ENCODE data around the gene MAPK8IP3.

Gene MAPK8IP3

GRCh38 chr16:1705688-1706385 lies at the start of gene MAPK8IP3:
Gene MAPK8IP3 (plus strand): TSS chr16:1706195. CDS start chr16:1706340, 145 bp downstream.
- peak; percentile 83 for DNase-seq (ENCODE audit: low read depth)

- DNase-seq (ENCODE audit: low read depth) = no peak
Measured at GRCh38 chr16:1656808-1657617, 49.0 kb upstream of the MAPK8IP3 start.

GRCh38 chr16:1657841-1658240 lies 48.2 kb upstream of the MAPK8IP3 start:
- DNase-seq (ENCODE audit: low read depth) = no peak

- DNase-seq (ENCODE audit: low read depth) = no peak
Measured at GRCh38 chr16:1659031-1659430, 47.0 kb upstream of the MAPK8IP3 start.

GRCh38 chr16:1661826-1662225 lies 44.2 kb upstream of the MAPK8IP3 start:
- no peak for DNase-seq (ENCODE audit: low read depth)

GRCh38 chr16:1662543-1662942 lies 43.5 kb upstream of the MAPK8IP3 start:
- no peak for DNase-seq (ENCODE audit: low read depth)

GRCh38 chr16:1665829-1666228 lies 40.2 kb upstream of the MAPK8IP3 start:
- no peak for DNase-seq (ENCODE audit: low read depth)

- DNase-seq (ENCODE audit: low read depth) = no peak
Measured at GRCh38 chr16:1666316-1666715, 39.7 kb upstream of the MAPK8IP3 start.

- no peak for DNase-seq (ENCODE audit: low read depth)
Measured at GRCh38 chr16:1667271-1667670, 38.7 kb upstream of the MAPK8IP3 start.

GRCh38 chr16:1667916-1668315 lies 38.1 kb upstream of the MAPK8IP3 start:
- no peak for DNase-seq (ENCODE audit: low read depth)

- no peak for DNase-seq (ENCODE audit: low read depth)
Measured at GRCh38 chr16:1668612-1669319, 37.2 kb upstream of the MAPK8IP3 start.

- no peak for DNase-seq (ENCODE audit: low read depth)
Measured at GRCh38 chr16:1669698-1670097, 36.3 kb upstream of the MAPK8IP3 start.

GRCh38 chr16:1670371-1670770 lies 35.6 kb upstream of the MAPK8IP3 start:
- no peak for DNase-seq (ENCODE audit: low read depth)

- DNase-seq (ENCODE audit: low read depth) = no peak
Measured at GRCh38 chr16:1670866-1671265, 35.1 kb upstream of the MAPK8IP3 start.

GRCh38 chr16:1673424-1674151 lies 32.4 kb upstream of the MAPK8IP3 start:
- DNase-seq (ENCODE audit: low read depth) = no peak

GRCh38 chr16:1674306-1674705 lies 31.7 kb upstream of the MAPK8IP3 start:
- no peak for DNase-seq (ENCODE audit: low read depth)

GRCh38 chr16:1674751-1675664 lies 31.0 kb upstream of the MAPK8IP3 start:
- DNase-seq (ENCODE audit: low read depth) = no peak

GRCh38 chr16:1676661-1677060 lies 29.3 kb upstream of the MAPK8IP3 start:
- DNase-seq (ENCODE audit: low read depth) = no peak

- no peak for DNase-seq (ENCODE audit: low read depth)
Measured at GRCh38 chr16:1677339-1677738, 28.7 kb upstream of the MAPK8IP3 start.

- DNase-seq (ENCODE audit: low read depth) = peak; percentile 92
Measured at GRCh38 chr16:1677942-1678499, 28.0 kb upstream of the MAPK8IP3 start, which contains the start of gene JPT2. Gene JPT2 (plus strand): TSS chr16:1678279. CDS start chr16:1678313, 34 bp downstream.
